OCI-LY1 (cell line): Measurements from ENCODE around the gene B4GALT7.

Source experiments
- EZH2 ChIP-seq: fragments of 200-600 bp; sonication (generic), shearing (Covaris generic); IDR thresholded peaks from 2 replicates; pipeline ENCODE4 v1.8.0; 2017; ENCODE audit warnings: borderline replicate concordance, mixed run types, mild to moderate bottlenecking, antibody characterized with exemption, low read length, moderate library complexity, mixed read lengths
- TF ChIP-seq, protein P1 (sequence below): fragments of 200-600 bp; sonication (generic), shearing (Covaris generic); IDR thresholded peaks from 2 replicates; pipeline ENCODE4 v1.5.1; 2017; ENCODE audit warnings: mild to moderate bottlenecking, antibody characterized with exemption, low read length, moderate library complexity, mixed read lengths

DNA sequence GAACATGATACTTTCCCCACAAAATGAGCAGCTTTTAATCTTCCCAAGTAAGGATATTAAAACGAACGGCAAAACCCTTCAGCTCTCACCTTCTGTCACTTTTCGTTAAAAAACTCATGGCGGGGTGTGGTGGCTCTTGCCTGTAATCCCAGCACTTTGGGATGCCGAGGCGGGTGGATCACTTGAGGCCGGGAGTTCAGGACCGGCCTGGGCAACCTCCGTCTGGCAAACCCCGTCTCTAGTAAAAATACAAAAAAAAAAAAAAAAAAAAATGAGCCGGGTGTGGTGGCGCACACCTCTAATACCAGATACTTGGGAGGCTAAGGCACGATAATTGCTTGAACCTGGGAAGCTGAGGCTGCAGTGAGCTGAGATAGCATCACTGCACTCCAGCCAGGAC lies 7.0 kb upstream of the B4GALT7 start:
- TF ChIP-seq, protein P1, sequence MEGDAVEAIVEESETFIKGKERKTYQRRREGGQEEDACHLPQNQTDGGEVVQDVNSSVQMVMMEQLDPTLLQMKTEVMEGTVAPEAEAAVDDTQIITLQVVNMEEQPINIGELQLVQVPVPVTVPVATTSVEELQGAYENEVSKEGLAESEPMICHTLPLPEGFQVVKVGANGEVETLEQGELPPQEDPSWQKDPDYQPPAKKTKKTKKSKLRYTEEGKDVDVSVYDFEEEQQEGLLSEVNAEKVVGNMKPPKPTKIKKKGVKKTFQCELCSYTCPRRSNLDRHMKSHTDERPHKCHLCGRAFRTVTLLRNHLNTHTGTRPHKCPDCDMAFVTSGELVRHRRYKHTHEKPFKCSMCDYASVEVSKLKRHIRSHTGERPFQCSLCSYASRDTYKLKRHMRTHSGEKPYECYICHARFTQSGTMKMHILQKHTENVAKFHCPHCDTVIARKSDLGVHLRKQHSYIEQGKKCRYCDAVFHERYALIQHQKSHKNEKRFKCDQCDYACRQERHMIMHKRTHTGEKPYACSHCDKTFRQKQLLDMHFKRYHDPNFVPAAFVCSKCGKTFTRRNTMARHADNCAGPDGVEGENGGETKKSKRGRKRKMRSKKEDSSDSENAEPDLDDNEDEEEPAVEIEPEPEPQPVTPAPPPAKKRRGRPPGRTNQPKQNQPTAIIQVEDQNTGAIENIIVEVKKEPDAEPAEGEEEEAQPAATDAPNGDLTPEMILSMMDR: no peak
- no peak for TF ChIP-seq EZH2
